Occipital lobe (tissue), 2 donors: Measurements from ENCODE around the gene DNAI1. TPM values are rescaled to one million over a fixed set of nuclear protein-coding genes. Genes with fewer than 3 reads are reported as not detected.
"Not testable (repeated sequence)": the region's sequence is repeated elsewhere in the genome, so short reads cannot be mapped to it uniquely, and the experiment has no call there.

Experiments
- DNase-seq: peaks from one replicate; lab custom pipeline; 2025; lab: John Stamatoyannopoulos, UW
- total RNA-seq: library from RNA; depleted of rRNA; stranded (reverse); fragments of >200 nt; gene quantifications from one replicate; pipeline ENCODE4 v1.2.3, GENCODE V29; 2014

DNAI1 gene
- 0.78 TPM for total RNA-seq

DNA sequence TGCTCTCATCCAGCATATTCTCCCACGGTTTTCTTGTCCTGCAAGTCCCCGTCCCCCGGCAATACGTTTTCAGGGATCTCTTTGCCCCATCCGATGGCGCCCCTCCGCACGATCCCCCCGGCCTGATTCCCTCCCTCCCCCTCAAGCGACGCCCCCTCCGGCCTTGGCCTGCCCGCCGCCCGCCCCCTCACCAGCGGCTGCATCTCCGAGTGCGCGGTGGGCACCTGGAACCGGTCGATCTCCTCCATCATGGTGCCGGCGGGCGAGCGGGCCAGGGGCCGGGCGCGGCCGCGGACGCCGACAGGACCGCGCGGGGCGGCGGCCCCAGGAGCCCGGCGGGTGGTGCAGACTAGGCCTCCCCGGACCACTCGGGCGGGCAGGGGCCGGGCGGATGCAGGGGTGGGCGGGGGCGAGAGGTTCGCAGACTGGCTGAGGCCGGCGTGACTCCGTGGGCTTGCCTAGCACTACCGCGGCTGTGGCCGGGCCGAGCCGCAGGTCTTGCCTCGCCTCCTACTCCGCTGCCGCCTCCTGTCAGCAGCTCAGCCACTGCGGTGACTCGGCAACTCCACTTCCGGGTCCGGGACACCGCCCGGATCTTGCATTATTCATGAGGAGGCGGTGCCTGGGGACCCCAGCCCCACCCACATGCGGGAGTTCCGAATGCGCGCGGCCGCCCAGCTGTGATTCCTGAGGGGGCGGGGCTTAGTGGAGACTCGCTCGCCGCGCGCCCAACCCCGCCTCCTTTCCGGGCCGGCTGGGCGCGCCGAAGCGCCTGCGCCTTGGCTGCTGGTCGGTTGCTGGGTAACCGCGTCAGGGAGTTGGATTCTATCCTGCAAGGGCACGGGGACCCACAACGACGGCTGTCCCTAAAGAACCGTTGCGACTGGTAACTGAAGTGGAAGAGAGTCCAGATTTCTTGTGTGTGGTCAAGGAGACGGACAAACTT is at the start of gene DNAI1, which contains the start of gene FAM219A:
TSS of gene DNAI1 (plus strand) at position 793 of the 946 bp plus-strand sequence. CDS start 201 bp downstream, outside the sequence.
TSS of gene FAM219A (minus strand) at position 558 of the 946 bp plus-strand sequence. CDS start at position 251, 307 bp downstream.
- DNase-seq: peak; percentile 99

DNA sequence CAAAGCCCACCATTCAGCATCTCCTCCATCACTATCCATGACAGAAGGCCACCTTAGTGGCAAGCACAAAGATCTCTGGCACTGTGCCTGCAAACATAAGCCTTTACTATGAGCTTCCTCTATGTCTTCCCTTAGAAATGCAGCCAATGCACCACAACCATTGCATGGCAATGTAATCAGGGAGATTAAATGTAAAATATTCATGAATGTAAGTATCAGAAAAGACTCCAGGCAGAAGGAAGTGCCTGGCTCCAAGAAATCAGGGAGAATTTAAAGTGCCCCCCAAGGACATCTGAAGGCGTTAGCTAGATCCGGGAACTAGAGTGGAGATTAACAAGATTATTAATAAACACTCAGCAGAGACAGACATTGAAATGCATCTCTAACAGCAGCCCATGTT is 49.5 kb upstream of the DNAI1 start:
- no peak for DNase-seq

DNA sequence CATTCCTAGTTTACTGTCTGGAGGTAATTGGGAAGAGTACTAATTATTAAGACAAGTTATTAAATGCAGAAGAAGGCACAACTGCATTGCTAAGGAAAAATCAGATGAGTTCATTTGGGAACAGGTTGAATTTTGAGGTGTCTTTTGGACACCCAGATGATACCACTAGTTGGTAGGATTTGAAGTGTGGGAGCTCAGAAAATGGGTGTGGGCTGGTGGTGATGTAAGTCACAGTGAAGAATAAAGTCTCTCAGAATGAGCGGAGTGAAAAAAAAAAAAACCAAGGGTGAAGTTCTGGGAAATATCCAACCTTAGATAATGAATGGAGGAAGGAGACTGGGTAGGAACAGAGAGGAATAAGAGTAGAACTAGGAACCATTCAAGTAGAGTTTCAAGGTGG is 46.3 kb upstream of the DNAI1 start:
- no peak for DNase-seq

DNA sequence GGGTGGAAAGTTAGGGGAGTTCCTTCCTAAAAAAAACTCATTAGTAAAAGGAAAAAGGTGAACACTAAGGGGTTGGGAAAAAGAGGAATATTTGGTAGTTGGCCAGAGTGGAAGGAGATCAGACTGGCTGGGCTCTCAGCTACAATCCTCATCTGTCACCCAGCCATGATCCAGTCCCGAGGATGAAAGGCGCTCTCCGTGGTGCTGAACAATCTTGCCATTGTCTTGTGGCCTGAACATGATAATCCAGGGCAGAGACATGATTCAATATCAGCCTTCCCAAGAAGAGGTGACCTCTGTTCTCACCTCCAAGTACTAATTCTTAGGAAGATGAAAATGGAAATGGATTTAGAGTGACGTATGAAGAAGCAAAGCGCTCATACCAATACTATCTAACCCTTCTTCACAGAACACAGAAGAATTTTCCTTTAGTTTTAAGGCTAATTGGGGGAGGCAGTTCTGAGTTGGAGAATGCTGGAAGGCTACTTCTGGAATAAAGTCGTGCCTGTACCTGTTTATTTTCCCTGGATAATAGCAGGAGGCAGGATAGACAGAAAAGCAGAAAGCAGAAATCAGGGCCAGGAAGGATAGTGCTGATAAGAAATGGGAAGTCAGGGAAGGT is 45.3 kb upstream of the DNAI1 start:
- no peak for DNase-seq

DNA sequence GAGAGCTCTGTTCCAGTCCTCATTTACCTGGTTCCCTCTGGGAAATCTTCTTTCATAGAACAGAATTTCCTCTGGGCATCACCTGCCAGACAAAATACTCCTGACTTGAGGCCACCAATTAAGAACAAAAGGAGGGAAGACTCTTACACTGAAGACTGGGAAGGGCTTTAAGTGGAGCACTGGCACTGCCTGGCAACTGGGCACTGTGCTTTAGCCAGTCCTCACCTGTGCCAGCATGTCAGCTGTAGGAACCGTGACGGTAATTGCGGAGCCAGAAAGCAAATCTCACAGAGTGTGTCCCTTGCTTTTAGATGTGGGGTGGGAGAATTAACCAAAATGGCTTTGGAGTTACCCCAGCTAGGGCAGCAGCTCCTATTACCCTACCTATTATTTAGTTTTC is 40.9 kb upstream of the DNAI1 start:
- DNase-seq: no peak

DNA sequence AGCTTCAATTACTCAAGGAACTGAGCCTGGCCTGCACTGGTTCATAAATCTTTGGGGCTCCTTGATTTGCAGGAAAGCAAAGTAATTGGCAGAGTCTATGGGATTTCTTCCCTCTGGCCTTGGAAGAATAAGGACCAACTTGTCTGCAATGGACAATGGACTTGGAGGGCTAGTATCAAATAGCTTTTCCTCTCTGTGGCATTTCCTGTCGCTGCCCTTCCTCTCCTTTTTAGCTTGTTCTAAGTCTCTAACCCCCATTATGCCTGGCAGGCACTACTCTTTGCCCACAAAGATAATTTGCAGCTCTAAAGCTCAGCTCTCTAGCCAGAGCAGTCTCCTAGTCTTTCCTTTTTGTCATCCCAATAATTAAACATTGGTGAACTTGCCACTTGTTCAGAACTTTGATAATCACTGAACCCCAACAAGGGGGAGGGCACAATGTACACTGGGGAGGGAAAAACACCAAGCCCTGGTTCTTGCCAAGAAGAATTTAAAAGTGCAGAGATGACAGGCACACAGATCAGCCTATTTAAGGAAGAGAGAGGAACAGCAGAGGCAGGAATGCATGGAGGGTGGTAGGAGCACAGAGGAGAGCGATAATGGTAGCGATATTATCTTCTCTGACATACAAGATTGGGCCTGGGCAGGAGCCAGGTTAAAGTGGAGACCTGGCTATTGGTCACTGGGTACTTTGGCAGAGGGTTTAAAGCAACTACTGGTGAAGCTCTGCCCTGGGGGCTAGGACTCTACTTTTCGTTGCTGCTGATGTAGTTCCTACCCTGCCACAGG is 38.7 kb upstream of the DNAI1 start:
- DNase-seq: no peak

DNA sequence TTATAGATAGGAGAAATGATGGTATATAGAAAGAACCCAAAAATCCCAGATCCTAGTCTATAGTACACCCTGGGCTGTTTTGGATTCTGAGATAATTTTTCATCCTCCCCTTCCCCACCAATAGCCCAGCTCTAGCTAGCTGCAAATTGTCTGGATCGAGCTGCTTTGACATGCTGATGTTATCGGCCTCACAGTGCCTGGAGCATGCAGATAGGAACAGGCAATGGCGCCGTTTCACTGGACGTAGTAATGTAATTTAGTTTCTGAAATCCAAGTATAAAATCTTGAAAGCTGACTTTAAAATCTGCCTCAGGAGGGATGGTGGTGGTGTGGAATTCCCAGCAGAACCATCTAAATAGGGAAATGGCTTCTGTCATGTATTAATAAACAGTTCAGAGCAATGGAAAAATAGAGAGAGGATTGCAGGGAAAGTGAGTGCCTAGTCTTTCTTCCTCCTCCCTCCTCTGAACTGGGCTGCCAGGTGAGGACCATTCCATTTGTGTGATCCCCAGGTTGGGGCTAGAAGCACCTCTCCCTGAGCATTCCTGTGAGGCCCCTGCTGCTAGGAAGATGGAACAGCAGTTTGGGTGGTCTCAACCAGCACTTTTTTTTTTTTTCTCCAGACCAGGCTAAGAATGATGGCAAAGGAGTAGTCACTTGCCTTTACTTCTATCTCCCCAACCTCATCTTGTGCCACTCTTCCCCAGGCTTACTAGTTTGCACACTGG is 32.1 kb upstream of the DNAI1 start:
- DNase-seq: no peak

DNA sequence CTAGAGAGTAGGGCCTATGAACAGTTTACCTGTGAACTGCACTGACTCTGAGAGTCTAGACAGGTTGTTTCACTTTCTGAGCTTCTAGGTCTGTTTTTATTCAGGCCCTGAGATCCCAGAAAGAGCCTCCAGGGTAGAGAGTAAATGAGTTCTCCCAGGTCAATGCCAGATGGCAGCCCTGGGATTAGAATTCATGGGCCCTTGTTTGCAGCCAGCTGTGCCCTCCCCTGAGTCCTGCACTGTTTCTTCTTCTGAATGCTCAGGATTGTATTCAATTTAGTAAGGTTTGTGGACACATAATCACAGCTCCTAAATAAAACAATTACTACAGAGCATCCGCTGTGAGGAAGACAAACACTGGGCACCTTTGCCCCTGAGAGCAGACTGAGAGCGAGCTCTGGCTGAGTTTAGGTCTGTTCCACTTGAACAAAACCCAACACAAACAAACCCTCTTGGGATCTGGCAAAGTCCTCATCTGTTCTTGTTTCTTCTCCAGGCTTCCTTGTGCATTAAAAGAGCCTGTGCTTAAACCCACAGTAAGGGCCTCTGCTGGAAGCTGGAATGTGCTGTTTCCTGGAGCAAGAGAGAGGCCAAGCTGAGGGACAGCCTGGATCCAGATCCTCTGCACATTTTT is 30.2 kb upstream of the DNAI1 start:
- no peak for DNase-seq

DNA sequence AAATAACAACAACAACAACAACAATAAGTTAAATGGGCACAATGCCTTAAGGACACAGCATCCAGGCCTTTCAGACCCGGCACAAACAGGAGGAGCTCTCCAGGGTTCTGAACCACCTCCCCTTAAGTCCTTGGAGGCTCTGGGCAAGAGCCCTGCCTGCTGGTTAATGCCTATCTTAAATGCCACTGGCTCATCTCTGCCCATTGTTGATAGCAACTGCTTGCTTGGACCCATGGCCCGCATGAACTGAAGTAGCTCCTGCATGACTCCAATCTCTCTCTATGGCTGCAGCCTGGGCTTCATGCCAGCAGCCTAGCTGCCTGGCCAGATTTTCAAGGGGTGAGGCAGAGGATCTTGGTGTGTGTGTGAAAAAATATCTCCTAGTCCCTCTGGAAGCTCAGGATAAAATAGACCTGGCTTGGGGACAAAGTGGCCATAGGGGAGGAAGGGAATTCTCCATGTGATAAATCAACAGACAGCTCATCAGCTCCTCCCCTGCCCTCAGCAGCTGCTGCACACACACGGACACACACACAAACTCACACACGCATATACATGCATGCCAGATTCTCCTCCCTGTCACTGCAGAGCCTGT is 27.7 kb upstream of the DNAI1 start:
- DNase-seq: peak; percentile 69

DNA sequence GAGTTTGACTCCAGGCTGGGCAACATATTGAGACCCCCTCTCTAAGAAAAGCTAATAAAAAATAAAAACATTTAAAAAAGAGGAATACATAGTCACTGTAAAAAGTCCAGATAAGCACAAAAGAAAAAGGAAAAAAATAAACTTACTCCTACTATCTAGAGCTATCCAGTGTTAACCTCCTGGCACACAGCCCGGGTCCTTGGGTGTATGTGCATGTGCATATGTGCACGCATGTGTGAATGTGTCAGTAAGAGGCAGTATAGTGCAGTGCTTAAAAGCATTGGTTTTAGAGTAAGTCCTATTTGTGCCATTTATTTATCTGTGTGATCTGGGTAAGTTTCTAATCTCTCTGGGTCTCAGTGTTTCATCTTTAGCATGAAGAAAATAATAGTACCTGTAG is 26.9 kb upstream of the DNAI1 start:
- DNase-seq: no peak

DNA sequence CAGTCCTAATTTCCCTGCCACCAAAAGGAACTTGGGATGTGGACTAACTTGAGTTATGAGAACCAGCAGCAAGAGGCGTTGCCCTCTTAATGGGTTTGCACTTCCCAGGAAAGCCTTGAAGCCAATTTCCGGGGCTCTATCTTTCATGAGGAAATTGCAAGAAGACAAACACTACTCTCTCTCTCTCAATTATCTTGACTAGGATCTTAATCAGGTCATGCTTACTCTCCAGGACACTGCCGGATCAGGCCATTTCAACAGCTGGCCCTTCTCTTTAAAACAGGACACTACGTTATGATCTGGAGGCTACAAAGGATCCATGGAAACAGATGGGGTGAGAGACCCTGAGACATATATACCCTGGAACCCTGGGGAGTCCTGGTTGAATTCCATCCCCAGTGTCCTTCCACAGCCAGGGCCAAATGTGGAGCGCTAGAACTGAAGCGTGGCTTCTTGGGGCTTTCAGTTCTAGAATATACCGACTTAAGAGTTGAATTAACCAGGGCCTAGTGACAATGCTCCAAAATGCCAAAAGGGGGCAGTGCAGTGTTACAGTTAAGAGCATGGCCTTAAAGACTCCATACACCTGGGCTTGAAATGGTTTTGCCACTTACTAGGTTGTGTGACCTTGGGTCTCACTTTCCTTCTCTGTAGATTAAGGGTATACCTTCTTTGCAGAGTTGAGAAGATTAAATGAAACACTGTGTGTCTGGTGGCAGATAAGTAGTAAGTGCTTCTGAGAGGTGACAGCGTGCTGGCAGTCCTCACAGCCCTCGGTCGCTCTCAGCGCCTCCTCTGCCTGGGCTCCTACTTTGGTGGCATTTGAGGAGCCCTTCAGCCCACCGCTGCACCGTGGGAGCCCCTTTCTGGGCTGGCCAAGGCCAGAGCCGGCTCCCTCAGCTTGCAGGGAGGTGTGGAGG is 21.3 kb upstream of the DNAI1 start:
- DNase-seq: no peak

DNA sequence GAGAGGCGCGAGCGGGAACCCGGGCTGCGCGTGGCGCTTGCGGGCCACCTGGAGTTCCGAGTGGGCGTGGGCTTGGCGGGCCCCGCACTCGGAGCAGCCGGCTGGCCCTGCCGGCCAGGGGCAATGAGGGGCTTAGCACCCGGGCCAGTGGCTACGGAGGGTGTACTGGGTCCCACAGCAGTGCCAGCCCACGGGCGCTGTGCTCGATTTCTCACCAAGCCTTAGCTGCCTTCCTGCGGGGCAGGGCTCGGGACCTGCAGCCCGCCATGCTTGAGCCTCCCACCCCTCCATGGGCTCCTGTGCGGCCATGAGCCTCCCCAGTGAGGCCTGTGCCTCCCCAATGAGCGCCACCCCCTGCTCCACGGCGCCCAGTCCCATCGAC is 20.7 kb upstream of the DNAI1 start:
- DNase-seq: not testable (repeated sequence)

DNA sequence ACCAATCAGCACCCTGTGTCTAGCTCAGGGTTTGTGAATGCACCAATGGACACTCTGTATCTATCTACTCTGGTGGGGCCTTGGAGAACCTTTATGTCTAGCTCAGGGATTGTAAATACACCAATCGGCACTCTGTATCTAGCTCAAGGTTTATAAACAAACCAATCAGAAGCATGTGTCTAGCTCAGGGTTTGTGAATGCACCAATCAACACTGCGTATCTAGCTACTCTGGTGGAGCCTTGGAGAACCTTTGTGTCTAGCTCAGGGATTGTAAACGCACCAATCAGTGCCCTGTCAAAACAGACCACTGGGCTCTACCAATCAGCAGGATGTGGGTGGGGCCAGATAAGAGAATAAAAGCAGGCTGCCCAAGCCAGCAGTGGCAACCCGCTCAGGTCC is 20.1 kb upstream of the DNAI1 start:
- not testable (repeated sequence) for DNase-seq

DNA sequence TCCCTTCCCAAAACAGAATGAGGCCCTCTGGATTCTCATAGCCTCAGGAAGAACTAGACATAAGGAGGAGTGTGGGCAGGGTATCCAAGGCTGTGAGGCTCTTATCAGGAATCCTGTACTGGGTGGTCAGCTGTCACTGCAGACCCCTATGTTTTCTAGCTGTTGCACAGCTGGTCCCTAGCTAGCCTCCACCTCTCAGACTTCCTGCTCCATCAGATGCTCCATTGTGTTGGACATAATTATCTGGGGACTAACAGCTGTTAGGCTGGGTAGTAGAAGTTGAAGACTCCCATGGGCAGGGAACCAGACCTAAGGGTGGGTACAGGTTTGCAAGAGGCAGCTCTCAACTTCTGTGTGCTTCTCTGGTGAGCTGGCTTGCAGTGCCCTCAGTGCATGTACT is 18.6 kb upstream of the DNAI1 start:
- no peak for DNase-seq

DNA sequence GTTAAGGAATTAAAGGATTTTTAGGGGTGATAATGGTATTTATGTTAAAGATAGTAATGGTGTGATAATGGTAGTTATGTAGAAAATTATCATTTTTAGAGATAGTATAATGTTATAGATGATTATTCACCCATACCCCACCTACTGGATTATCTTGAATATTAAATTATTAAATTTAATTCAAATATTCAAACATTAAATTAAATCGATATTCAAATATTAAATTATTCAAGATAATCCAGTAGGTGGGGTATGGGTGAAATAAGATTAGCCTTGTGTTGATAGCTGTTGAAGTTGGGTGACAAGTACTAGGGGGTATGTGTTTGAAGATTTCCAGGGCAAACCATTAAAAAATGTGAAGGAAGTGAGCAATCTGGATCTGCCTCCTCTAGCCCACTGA is 15.8 kb upstream of the DNAI1 start:
- no peak for DNase-seq

DNA sequence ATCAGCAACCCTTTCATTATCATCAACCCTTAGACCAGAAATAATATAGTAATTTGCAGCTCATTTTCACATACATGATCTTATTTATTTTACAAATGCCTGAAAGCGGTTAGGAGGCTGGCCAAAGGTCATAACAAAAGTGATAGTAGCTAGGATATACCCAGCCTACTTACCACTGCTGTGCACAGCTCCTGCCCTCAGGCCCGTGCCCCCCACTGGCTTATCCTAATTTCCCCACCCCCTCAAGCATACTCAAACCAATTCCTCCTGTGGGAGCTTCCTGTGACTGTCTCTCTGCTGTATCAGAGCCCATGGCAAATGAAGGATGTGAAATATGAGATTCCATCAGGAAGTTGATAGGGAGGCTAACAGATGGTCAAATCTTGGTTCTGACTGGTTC is 15.1 kb upstream of the DNAI1 start:
- DNase-seq: no peak

DNA sequence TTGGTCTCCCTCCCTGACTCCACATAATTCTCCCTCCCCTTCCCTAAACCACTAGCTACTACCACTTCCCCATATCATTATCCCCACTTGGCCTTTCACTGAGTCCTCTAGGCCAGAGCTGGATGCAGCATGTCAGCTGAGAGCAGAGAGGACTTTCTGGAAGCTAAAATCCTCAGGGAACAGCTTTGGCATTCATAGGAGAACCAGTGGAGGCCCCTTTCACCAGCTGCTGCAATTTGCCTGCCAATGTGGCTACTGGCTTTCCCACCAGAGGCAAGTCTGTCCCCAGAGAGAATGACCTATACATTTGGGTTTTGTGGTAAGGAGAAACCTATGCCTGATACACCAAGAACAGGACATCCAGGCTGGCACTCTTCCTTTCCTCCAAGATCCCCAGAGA is 14.6 kb upstream of the DNAI1 start:
- DNase-seq: no peak

DNA sequence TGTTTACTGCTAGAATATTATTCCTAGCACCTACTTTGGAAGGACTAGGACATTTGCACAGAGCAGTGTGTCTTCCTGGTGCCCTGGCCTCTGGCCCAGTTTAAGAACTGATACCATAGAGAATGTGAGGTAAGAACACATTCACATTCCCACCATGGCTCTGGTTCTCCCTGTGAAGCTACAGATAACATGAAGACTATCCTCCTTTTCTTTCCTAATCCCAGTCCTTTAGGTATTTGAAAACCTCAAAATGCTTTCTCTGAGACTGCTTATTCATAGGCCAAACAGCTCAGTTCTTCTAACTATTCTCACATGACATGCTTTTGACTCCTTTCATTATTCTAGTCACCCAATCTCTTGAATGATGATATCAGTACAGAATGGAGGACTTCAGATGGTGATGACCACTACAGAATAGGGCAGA is 12.1 kb upstream of the DNAI1 start:
- DNase-seq: no peak

DNA sequence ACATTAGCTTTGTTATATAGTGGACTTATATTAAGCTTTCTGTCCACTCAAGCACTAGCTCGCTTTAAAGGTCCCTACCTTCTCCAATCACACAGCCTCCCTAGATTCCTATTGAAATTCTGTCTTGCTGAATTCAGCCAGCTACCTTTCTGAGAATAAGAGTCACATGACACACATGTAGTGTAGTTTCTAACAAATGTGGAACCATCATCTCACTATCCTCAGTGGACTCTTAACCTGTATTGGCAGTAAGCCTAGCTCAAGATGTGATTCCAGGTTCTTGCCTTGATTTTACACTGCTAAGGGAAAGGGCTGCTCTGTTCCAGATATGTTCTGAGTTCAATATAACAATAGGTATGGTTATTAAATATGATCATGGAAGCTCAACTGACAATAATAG is 11.7 kb upstream of the DNAI1 start:
- no peak for DNase-seq
